DMS114 treated with DMSO at 0.1 percent for 48 hours (cell line): Measurements from ENCODE around the gene FOXO1.

Experiments used
- DNase-seq: peaks from one replicate; lab custom pipeline; 2025; ENCODE audit not compliant: unreplicated experiment; lab: John Stamatoyannopoulos, UW

Gene FOXO1

DNA sequence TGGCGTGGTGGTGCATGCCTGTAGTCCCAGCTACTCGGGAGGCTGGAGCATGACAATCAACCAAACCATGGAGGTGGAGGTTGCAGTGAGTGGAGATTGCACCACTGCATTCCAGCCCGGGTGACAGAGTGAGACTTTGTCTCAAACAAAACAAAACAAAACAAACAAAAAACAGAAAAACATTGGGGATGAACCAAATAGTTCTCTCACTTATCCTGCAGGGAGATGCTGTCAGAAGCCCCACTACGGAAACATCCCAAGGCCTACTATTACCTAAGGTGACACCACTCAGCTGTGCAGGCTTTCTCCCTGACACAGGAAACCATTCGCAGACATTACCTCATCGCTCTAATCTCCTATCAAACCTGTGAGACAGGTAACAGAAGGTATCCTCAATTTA is 113.5 kb downstream of the FOXO1 start:
- DNase-seq: no peak

DNA sequence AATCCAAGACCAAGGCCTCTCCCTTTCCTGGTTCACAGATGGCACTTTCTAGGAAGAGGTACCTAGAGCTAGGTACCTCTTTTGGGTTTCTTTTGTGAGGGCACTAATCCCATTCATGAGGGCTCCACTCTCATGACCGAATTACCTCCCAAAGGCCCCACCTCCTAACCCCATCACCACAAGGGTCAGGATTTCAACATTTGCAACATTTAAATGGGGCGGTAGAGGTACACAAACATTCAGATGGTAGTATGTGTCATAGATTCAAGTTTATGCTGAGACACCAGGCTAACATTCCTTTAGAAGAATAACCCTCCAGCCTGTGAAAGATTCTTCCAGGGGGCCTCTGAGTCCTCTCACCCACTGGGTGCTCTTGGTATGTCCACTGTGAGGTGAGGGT is 116.3 kb downstream of the FOXO1 start:
- no peak for DNase-seq

DNA sequence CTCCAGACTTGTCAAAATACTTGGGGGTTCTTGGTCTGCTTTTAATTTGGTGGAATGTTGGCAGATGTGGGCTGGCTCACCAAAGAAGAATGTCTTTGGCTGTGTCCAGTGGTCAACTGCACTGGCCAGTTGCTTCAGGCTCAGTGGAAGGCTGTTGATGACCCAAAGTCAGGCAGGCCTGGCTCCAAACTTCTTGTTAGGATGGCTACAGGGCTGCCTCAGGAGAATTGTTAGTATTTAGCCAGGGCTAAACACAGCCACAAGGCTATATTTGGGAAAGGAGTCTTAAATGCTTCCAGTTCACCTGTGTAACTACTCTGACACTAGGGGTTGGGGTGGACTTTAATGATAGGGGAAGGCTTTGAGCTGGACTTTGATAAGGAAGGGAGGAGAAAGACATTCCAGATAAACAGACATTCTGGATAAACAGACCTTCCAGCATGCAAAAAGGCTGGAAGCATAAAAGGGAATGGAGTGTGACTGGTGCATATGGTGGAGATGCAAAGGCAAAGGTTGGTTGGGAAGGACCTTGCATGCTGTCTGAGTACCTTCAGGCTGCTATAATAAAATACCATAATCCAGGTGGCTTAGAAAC is 116.8 kb downstream of the FOXO1 start:
- no peak for DNase-seq

DNA sequence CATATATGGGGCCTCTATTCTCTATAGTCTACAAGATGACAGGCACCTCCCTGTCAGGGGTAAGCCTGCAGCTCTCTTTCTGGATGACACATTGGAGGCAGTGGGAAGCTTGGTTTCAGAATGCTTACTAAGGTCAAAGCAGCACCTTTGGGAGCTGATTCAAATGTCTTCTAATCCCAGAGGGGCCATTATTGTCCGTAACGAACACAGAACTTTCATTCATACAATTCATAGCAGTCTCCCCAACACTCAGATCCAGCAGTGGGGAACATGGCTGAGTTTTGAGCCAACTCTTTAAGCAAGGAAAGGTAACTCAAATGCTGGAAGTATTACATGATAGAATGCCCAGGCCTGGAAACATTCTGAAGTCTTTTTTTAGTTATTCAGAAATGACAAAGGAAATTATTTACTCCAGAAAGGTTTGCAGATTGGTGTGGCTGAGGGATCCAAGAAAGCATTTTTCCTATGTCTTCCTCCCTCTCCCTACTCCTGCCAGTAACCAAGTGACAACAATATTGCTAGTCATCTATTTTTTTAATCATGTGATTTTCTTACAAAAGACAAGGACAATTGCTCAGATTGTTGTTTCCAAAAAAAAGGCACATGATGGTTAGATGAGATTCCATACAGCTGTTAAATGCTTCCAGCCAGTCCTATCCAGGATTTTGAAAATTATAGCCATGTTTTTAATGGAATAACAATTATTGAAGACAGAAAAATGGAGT is 118.7 kb downstream of the FOXO1 start:
- no peak for DNase-seq

DNA sequence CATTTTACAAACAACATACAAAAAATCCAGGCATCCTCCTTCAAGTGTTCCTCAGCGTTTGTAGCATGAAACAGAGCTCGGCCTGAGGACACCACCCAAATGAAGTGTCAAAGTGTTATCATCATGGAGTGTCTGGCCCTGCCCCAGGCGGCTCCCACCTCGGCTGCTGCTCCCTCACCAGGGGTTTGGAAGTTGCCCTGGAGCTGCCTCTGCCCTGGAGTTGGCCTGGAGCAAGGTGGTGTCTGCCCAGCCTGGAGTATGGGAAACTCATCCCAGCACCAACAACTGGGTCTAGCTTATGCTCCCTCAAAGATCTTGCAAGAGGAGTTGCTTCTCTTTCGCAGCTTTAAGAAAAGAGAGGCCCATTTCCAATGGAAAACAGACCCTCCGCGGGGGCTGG is 120.4 kb downstream of the FOXO1 start:
- DNase-seq: no peak

DNA sequence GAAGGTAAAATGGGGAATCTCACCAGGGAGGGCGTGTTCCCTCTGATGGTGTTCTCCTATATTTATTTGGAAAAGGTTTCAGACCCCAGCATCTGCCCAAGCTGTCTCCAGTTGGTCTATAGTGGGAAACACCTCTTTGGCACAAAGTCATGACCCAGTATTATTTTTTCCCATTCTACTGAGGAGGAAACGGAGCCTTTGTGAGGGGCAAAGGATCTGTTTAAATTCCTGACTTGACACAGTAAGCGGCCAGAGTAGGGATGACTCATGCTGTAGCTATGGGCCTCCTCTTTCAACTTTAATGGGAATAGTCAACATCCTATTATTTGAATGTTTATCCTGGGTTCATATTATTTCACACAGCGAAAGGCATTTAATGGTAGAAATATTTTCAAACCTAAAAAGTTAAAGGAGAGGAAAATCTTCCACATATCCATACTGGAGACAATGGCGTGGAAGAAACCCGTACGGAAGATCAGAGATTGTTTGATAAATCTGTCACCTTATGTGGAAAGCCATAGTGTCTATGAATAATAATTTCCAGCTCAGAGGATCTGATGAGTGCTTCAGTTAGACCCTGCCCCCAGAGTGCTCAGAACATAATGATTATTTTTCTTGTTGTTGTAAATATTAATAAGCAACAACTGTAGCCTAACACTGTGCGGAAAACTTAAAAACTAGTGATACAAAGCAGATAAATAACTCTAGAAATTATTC is 126.0 kb downstream of the FOXO1 start:
- no peak for DNase-seq

DNA sequence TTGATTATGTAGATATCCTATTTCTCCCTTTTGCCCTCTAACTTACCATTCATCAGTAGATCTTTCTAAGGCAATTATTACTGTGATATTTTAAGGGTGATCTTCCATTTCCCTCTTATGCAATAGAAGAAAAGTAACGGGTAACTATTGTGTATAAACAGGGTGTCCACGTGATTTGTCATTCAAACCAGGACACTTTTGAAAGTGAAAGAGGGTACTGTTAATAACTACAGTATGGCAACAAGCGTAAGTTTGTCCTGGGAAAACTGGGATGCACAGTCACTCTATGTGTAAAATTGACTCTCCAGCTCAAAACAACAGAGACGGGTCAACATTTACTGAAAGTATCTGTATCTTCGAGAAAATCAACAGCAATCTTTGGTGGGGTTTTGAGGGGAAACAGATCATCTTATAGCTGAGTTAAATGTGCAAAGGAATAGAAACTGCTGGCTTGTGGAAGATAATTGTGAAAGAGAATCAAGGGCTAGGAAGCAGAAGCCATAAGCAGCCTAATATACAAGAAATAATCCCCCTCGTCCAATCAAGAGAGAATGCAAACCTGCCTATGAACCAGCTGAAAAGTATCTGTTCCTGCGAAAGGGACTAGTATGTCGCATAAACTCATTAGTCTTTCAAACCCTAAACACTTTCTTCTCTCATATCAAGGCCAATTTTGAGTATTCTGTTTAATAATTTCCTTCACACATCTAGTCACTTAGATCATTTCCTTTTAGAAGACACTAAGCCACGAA is 126.7 kb downstream of the FOXO1 start:
- no peak for DNase-seq

DNA sequence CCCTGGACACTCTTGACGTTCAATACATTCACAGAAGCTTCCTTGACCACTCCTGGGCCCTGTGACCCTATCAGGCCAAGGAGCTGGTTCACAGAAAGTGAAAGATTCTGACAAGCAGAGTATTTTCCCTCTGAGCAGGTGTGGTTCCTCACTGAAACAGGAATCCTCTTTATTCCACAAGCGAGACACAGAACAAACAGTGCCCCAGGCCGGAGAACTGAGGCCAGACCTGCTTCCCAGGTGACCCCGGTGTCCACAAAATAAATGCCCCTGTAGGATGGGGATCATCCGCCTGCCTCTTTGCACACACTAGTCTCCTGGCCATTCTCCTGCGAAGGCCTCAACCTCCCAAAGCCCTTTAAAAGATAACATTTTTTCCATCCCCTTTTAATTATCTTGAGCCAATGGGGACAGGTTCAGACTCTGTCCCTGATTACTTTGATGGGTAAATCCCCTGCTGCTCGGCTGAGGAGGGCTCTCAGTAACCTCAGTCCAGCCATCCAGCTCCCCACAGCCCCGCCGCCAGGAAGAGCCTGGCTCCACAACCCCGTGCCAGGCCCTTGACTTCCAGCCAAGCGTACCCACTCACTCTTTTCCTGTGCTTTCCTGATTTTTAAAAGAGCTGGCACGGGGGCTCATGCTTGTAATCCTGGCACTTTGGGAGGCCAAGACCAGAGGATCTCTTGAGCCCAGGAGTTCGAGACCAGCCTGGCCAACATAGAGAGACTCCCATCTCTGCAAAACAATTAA is 129.1 kb downstream of the FOXO1 start:
- no peak for DNase-seq

DNA sequence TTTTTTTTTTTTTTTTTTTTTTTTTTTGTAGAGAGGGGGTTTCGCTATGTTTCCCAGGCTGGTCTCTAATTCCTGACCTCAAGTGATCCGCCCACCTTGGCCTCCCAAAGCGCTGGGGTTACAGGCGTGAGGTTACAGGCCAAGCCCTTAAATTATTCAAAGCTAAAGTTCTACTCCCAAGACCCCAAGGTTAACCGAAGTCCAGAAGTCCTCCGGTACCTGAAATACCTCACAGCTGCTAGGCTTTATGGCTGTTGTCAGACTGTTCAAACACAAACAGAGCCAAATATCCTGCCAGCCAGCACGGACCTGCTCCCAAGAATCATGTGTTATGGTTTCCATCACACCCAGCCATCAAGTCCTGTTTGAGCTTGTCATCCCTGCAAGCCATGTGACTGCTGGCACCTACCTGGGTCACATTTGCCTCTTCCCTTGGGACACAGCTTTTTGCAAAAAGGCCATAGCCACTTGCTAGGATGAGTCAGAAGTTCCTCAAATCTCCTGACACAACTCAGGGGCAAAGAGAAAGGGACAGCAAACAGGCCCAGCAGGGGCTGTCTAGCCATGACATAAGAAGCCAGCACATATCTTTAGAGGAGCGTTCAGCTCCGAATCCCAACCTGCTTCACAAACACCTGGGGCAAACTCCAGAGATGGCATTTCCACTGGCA is 129.9 kb downstream of the FOXO1 start:
- no peak for DNase-seq

DNA sequence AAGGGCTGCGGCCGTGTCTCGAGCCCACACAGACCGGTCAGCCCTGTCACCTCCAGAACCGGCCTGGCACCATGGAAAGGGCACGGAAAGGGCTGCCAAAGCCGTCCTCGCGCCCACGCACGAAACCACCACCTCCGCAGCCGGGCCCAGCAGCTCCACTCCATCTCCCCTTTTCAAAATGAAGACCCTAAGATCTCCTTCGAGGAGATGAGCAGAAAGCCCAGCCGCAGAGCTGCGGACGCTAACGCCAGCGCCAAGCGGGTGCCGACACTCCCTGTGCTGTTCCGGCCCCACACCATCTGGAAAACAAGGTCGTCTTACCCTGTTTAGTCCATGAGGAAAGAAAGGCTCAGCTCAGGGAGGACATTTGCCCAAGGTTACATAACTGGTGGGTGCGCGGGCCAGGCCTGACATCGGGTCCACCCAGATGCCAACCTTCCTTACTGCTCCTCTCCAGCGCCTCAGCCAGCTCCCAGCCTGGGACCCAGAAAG is 131.1 kb downstream of the FOXO1 start:
- no peak for DNase-seq

DNA sequence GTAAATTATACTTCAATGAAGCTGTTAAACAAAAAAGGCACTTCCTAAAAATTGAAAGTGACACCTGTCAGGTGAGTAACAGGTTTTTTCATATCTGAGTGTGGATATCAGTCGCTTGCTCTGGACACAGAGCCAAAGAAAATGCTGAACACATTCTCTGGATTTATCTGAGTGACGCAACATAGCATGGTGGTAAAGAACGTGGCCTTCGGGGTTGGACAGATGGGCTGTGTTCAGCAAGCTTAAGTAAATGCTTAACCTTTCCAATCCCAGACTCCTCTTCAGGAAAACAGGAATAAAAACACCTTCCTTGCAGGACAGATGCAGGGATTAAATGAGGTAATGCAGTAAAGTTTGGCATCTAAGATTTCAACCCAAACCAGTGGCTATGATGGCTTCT is 132.0 kb downstream of the FOXO1 start:
- DNase-seq: no peak

DNA sequence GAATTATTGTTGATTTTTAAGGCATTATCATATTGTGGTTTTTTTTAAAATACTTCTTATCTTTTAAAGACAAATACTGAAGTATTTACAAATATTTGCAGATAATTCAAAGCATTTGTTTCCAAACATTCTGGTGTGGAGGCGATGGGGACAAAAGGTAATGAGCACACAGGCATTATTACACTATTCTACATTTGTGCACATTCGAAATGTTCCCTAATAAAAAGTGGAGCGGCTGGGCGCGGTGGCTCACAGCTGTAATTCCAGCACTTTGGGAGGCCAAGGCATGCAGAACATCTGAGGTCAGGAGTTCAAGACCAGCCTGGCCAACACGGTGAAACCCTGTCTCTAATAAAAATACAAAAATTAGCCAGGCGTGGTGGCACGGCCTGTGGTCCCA is 133.4 kb downstream of the FOXO1 start:
- no peak for DNase-seq

DNA sequence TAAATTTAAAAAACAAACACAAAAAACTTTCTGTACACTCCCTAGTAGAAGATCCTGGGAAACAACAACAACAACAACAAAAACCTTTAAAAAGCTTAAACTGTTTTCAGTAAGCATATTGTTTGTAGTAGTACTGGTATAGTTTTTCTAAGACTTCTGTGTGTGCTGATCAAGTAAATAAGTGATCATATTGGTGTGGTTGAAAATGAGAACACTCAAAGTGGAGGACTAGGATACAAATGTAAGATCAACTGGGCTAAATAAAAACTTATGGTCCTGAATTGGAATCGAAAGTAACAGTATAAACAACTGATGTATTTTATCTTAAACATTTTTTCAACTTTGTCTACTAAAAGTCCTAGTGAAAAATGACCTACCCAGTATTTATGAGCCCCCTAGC is 135.5 kb downstream of the FOXO1 start:
- DNase-seq: no peak

DNA sequence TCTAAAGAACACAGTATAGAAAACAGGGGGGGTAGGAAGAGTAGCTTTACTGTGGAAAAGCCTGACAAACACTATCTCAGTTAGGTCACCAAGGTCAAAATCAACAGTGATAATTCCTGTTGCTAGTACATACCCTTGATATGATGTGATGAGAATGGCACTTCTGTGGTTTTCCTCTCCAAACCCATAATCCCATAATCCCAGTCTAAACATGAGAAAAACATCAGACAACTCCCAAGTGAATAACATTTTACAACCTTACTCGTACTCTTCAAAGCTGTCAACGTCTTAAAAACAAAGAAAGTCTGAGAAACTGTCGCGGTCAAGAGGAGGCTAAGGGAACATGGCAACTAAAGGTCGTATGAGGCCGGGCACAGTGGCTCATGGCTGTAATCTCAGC is 137.6 kb downstream of the FOXO1 start:
- DNase-seq: no peak

DNA sequence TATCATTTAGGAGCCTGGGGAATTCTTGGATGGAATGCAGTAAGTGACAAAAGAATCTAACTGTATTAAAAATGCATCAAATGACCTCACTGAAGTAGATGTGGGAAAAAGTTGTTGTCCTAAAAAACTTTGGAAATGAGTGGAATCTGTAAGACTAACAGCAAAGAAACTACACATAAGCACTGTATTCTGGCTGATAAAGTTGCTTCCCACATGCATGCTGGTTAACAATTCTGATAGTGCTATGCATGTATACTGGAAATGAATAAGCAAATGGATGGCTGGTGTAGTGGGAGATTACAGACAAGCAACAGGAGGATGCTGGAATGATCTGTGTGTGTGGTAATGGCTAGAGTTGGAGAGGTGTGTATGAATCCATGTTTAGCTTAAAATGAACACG is 138.5 kb downstream of the FOXO1 start:
- DNase-seq: no peak

DNA sequence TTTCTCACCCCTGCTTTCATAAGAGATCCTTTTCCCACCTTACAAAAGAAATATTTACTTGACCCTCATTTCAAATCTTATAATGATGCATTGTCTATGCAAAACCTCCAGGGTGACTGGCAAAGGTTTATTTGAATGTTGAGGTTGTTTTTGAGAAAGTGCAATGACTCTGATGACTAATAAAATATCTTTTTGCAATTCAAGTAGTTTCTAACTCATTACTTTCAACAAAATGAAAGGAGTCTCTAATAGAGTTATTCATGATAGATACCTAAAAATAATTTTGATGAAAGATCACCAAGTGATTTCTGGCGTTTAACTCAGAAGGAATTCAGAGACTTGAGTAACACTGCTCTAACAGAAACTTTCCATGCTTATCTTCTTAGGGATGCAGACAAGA is 144.2 kb downstream of the FOXO1 start:
- no peak for DNase-seq

DNA sequence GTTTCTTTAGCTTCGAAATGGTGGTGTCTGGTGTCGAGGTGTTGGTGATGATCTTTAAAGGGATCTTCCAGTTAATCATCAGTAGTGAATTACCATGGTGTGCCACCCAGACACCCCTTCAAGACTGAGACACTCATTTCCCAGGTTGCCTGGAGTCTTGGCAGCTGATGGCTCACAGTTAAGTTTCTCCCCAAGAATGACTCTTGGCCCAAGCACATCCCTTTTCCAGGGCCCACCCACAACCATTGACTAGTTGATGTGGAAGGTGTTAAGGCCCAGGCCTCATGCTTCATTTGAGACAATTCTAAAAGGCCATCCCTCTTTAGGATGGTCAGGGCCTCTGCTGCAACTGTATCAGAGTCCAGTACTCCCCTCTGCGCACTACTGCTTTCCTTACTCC is 145.5 kb downstream of the FOXO1 start:
- DNase-seq: no peak

DNA sequence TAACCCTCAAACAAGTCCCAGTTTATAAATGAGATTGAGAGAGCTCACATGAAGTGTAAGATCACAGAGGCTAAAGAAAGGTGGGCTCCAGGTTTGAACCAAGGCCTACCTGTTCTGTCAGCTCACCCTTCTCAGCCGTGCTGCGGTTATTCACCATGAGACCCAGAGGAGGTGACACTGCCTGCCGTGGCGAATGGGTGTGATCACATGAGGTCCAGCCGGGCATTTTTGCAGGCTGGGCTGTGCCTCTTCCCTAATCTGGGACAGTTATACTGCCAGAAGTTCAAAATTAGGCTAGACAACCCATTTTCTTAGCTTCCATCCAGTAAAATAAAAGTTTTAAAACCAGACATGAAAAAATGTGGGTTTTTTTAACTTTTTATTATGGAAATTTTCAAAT is 146.8 kb downstream of the FOXO1 start:
- no peak for DNase-seq

DNA sequence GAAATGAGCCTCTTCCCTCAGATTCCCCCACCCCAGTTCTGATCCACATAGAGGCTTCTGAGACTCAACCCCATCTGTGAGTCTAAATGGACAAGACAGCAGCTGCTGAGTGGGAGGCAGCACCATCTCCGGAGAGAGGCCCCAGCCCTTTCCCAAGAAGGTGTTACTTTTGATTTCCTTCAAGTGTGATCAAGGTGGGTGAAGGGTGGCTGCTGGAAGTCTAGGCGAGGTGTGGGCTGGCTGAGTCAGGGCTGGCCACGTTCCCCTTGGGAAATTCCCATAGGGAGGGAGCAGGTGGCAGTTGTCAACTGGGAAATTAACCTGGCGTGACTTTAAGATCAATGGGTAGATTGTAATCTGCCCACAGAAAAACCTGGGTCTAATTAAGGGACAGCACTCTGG is 148.0 kb downstream of the FOXO1 start:
- DNase-seq: no peak
